Fibroblast of lung (primary cell): Measurements from ENCODE around the gene DCBLD2.

ENCODE experiments used
- EZH2 ChIP-seq: IDR thresholded peaks from 2 replicates; pipeline ENCODE4 v1.5.1; 2012; ENCODE audit warnings: low read length, control low read depth, mild to moderate bottlenecking; ENCODE audit errors: missing control alignments
- TF ChIP-seq, protein P1 (sequence below), 2 donors: IDR thresholded peaks in 1 of 2; conservative IDR thresholded peaks in 1 of 2; 1 replicate in 1 of 2; 2 replicates in 1 of 2; pipeline ENCODE4 v1.5.1; 2011 to 2012; ENCODE audit warnings: low read length in 2 of 2, control low read depth in 1 of 2, inconsistent platforms in 1 of 2, low read depth in 1 of 2, mild to moderate bottlenecking in 1 of 2

DNA sequence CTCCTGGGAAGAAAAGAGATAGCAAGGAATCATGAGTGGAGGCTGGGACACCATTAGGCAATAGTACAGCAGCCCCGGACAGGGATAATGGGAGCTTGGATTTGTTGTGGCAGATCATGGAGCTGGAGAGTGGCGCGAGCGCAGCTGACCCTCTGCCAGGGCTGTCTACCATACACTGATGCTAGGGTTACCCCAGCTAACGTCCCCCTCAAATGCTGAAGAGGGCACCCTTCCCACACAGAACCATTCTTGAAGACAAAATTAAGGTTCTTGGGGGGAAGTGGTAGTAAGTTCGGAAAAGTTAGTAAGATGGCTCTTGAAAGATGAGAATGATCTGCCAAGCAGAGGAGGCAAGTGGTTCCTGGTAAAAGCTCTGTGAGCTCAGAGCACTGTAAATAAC lies 77.2 kb downstream of the DCBLD2 start:
- TF ChIP-seq, protein P1, sequence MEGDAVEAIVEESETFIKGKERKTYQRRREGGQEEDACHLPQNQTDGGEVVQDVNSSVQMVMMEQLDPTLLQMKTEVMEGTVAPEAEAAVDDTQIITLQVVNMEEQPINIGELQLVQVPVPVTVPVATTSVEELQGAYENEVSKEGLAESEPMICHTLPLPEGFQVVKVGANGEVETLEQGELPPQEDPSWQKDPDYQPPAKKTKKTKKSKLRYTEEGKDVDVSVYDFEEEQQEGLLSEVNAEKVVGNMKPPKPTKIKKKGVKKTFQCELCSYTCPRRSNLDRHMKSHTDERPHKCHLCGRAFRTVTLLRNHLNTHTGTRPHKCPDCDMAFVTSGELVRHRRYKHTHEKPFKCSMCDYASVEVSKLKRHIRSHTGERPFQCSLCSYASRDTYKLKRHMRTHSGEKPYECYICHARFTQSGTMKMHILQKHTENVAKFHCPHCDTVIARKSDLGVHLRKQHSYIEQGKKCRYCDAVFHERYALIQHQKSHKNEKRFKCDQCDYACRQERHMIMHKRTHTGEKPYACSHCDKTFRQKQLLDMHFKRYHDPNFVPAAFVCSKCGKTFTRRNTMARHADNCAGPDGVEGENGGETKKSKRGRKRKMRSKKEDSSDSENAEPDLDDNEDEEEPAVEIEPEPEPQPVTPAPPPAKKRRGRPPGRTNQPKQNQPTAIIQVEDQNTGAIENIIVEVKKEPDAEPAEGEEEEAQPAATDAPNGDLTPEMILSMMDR (conservative IDR thresholded peaks at IDR 0.05 in 1 of 2, IDR thresholded peaks at IDR 0.05 in 1 of 2; ENCODE audit: low read depth in 1 of 2, low read length in 2 of 2), result peak; percentile 25 to 35
- TF ChIP-seq EZH2, result no peak
